K562 (cell line): ENCODE measurements around the gene UBXN2A. TPM values are rescaled to one million over a fixed set of nuclear protein-coding genes. Genes with fewer than 3 reads are reported as not detected.
A peak's percentile ranks its signal among the peaks of the same experiment; 100 is the strongest.

Source experiments
- ATAC-seq: fragments of 200-7000 bp; cut with Tn5 transposase; 3 replicates; pipeline ENCODE4 v1.9.1; 2020; ENCODE audit warnings: moderate library complexity
- BruUV-seq: library from RNA; stranded (reverse); fragments of 400-500 nt; replicated peaks from 2 replicates; lab custom pipeline; 2021; lab: Mats Ljungman, UMichigan
- CTCF ChIA-PET: fragments of 300-600 bp; formaldehyde crosslinking; extraction: SDS; loops from one replicate; lab custom pipeline; 2021; ENCODE audit warnings: low intra/inter-chr PET ratio; lab: Yijun Ruan, JAX
- POLR2A ChIA-PET: fragments of 300-600, 350-650 bp; sonication (Branson Sonifier 250); formaldehyde crosslinking; extraction: SDS; loops from one replicate; lab custom pipeline; 2021; ENCODE audit warnings: antibody characterized with exemption, inconsistent platforms; lab: Yijun Ruan, JAX
- DNase-seq, 4 experiments: peaks; one replicate each; pipeline versions ENCODE4 v3.0.0 to v3.0.0-alpha.2; 2011 to 2018; ENCODE audit warnings: low spot score in 3 of 4, mixed read lengths in 3 of 4; ENCODE audit errors: extremely low read depth in 1 of 4
- FAIRE-seq: peaks from 2 replicates; lab custom pipeline; 2011; peaks lifted over from hg19 to GRCh38; lab: Jason Lieb, UNC
- H2AFZ ChIP-seq: 2 replicates; pipeline ENCODE4 v1.6.0; 2011; ENCODE audit warnings: low read depth, low read length, control low read depth, inconsistent platforms
- H3K27ac ChIP-seq: fragments of 200-600 bp; 3 replicates; pipeline ENCODE4 v1.8.0; 2011; ENCODE audit warnings: low read depth, mild to moderate bottlenecking, control low read depth, inconsistent platforms, low read length, moderate library complexity, mixed read lengths; ENCODE audit errors: extremely low read depth
- H3K27me3 ChIP-seq, 2 experiments: fragments of 300-600 bp in 1 of 2; 2 replicates in 1 of 2; 3 replicates in 1 of 2; pipeline versions ENCODE4 v1.6.0 to v1.8.0; 2011; ENCODE audit warnings: inconsistent platforms in 2 of 2, low read length in 2 of 2, mild to moderate bottlenecking in 1 of 2, mixed read lengths in 1 of 2, moderate library complexity in 1 of 2; ENCODE audit not compliant: control insufficient read depth in 2 of 2, insufficient read depth in 2 of 2
- H3K36me3 ChIP-seq: fragments of 300-600 bp; 3 replicates; pipeline ENCODE4 v1.8.0; 2011; ENCODE audit warnings: mild to moderate bottlenecking, low read length, inconsistent platforms; ENCODE audit not compliant: control insufficient read depth, insufficient read depth
- H3K4me1 ChIP-seq, 2 experiments: fragments of 200-600 bp in 1 of 2; replicated peaks in 1 of 2; 2 replicates in 1 of 2; 3 replicates in 1 of 2; pipeline versions ENCODE4 v1.5.1 to v1.8.0; 2011; ENCODE audit warnings: inconsistent platforms in 2 of 2, low read length in 2 of 2, mild to moderate bottlenecking in 1 of 2, mixed read lengths in 1 of 2, moderate library complexity in 1 of 2; ENCODE audit not compliant: control insufficient read depth in 2 of 2, insufficient read depth in 2 of 2
- H3K4me2 ChIP-seq: 2 replicates; pipeline ENCODE4 v1.6.1; 2011; ENCODE audit warnings: low read length, control low read depth, inconsistent platforms, mixed read lengths; ENCODE audit not compliant: insufficient read depth
- H3K4me3 ChIP-seq: fragments of 200-600 bp; sonication (generic), shearing (Covaris generic); 2 replicates; pipeline ENCODE4 v1.5.1; 2016; ENCODE audit warnings: control low read depth, inconsistent platforms
- H3K79me2 ChIP-seq: fragments of 200-600 bp; 3 replicates; pipeline ENCODE4 v1.8.0; 2011; ENCODE audit warnings: low read length, inconsistent platforms; ENCODE audit not compliant: control insufficient read depth, insufficient read depth
- H3K9ac ChIP-seq, 2 experiments: 2 replicates each; pipeline versions ENCODE4 v1.6.0 to v1.6.1; 2011; ENCODE audit warnings: low read depth in 2 of 2, low read length in 2 of 2, control low read depth in 1 of 2, inconsistent platforms in 1 of 2, mild to moderate bottlenecking in 1 of 2, mixed read lengths in 1 of 2; ENCODE audit not compliant: insufficient read depth in 1 of 2
- H3K9me1 ChIP-seq: one replicate; pipeline ENCODE4 v1.6.0; 2011; ENCODE audit warnings: inconsistent platforms, mild to moderate bottlenecking, low read length, moderate library complexity; ENCODE audit not compliant: control insufficient read depth, insufficient read depth
- H3K9me3 ChIP-seq: replicated peaks from 2 replicates; pipeline ENCODE4 v1.5.1; 2011; ENCODE audit warnings: low read depth, low read length, inconsistent platforms; ENCODE audit not compliant: control insufficient read depth, insufficient read depth
- H4K20me1 ChIP-seq: replicated peaks from 2 replicates; pipeline ENCODE4 v1.6.1; 2011; ENCODE audit warnings: low read length, inconsistent platforms, mixed read lengths; ENCODE audit not compliant: control insufficient read depth, insufficient read depth
- MTA2 ChIP-seq: fragments of 450-650 bp; IDR thresholded peaks from 2 replicates; pipeline ENCODE4 v1.6.1; 2016; ENCODE audit warnings: low read depth
- MTF1 ChIP-seq: fragments of 250-450 bp; sonication (Bioruptor Pico); IDR thresholded peaks from 2 replicates; pipeline ENCODE4 v1.9.0; 2021; ENCODE audit warnings: moderate library complexity, mild to moderate bottlenecking, inconsistent platforms, borderline replicate concordance
- NFIC ChIP-seq: fragments of 450-650 bp; IDR thresholded peaks from 2 replicates; pipeline ENCODE4 v1.6.1; 2017; ENCODE audit warnings: mild to moderate bottlenecking, inconsistent platforms
- POLR2G ChIP-seq: fragments of 200-400 bp; formaldehyde crosslinking; IDR thresholded peaks from 2 replicates; pipeline ENCODE4 v1.6.1; 2017; ENCODE audit warnings: low read depth, mild to moderate bottlenecking, antibody characterized with exemption, low read length, moderate library complexity
- ZBTB8A ChIP-seq: fragments of 450-650 bp; IDR thresholded peaks from 2 replicates; pipeline ENCODE4 v1.6.1; 2018; ENCODE audit warnings: mild to moderate bottlenecking, moderate library complexity; ENCODE audit not compliant: partially characterized antibody
- ZFX ChIP-seq: sonication (generic); formaldehyde crosslinking; IDR thresholded peaks from 2 replicates; pipeline ENCODE4 v1.8.0; 2022; ENCODE audit warnings: mild to moderate bottlenecking, missing genetic modification reagents, moderate library complexity
- ZNF274 ChIP-seq: IDR thresholded peaks from 2 replicates; pipeline ENCODE4 v1.6.1; 2011; ENCODE audit warnings: low read depth, mild to moderate bottlenecking, low read length, moderate library complexity, borderline replicate concordance
- WGBS: fragments of 100-300 bp; shearing (Covaris generic); methylation state at CpG from one replicate; pipeline ENCODE4 v1.1.6; 2016; ENCODE audit warnings: low coverage, mixed read lengths; ENCODE audit not compliant: insufficient coverage; ENCODE audit errors: missing lambda C conversion rate; 5-methylcytosine and 5-hydroxymethylcytosine counted together
- in situ Hi-C: fragments of 300-500 bp; cut with MboI; formaldehyde crosslinking; loops from 4 replicates; pipeline ENCODE4 v1.15.0; 2018; ENCODE audit warnings: inconsistent platforms, mixed read lengths
- intact Hi-C: fragments of 100-400 bp; cut with micrococcal nuclease; formaldehyde crosslinking; loops from 2 replicates; pipeline ENCODE4 v1.14.2; 2022
- polyA plus RNA-seq, 8 experiments: library from polyadenylated mRNA; depleted of rRNA in 4 of 8; stranded (reverse) in 5 of 8; unstranded in 3 of 8; fragments of >200 nt; fragmentation: Nextera tagmentation in 2 of 8; fragmentation: Illumina TruSeq in 1 of 8; extraction: Ambion mirVana in 2 of 8; extraction: Trizol in 1 of 8; gene quantifications; 2 replicates each; pipeline versions ENCODE4 v1.2.1 to v1.2.3, GENCODE V29; 2011 to 2014; ENCODE audit warnings: inconsistent platforms in 1 of 8, missing spikeins in 1 of 8
- total RNA-seq, 7 experiments: library from RNA; depleted of rRNA in 6 of 7; stranded (reverse); fragments of >200 nt in 6 of 7; fragmentation: Illumina TruSeq in 2 of 7; extraction: Trizol in 2 of 7; gene quantifications; 2 replicates each; pipeline versions ENCODE4 v1.2.1 to v1.2.3, GENCODE V29; 2011 to 2021; ENCODE audit warnings: low replicate concordance in 1 of 7
- TF ChIP-seq, protein P1 (sequence below): fragments of 450-650 bp; IDR thresholded peaks from 2 replicates; pipeline ENCODE4 v1.6.1; 2016; ENCODE audit warnings: mild to moderate bottlenecking
- TF ChIP-seq, protein P2 (sequence below): fragments of 200-800 bp; sonication (Bioruptor generic); IDR thresholded peaks from 2 replicates; pipeline ENCODE4 v1.6.1; 2017; ENCODE audit warnings: missing genetic modification characterization, missing compliant biosample characterization
- TF ChIP-seq, protein P3 (sequence below): fragments of 450-650 bp; IDR thresholded peaks from 2 replicates; pipeline ENCODE4 v1.6.1; 2016; ENCODE audit warnings: low read depth

UBXN2A gene
- total and polyA plus RNA-seq, 9 of the 15 experiments (the other 6 are each of a cell fraction or from before 2014, with no cell fraction given) = 3.4 to 25.6 (median 16.0) TPM

DNA sequence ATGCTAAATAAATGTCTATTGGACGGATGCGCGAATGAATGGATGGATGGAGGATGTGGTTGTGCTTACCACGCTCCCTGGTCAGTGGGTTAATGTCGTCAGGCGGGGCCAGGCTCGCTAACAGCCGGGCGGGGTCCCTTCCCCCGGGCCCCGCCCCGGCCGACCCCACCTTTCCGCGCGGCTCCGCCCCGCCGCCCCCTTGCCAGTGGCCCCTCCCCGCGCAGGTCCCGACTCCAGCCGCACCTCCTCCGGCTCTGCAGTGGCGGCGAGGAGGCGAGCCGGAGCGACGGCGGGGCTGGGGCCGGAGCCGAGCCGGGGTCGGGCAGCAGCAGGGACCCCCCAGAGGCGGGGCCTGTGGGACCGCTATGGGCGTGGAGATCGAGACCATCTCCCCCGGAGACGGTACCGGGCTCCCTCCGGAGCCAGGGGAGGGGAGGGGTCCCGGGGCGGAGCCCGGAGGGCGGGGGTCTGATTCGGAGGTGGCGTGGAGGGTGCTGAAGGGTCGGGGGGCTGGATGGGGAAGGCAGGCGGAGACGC, 109.3 kb downstream of the UBXN2A start, which contains the start of gene FKBP1B:
TSS of gene FKBP1B (plus strand) at position 257 of the 537 bp plus-strand sequence. CDS start at position 366, 109 bp downstream.
- intact Hi-C loops = no loop called here
- H2AFZ ChIP-seq = peak within 1 kb of the TSS; percentile 69
- peak; percentile 78 to 94 (median 86) for DNase-seq
- POLR2A ChIA-PET = interaction anchor here (0.7 to 1.8 kb wide), 4 partner anchors 11 to 24 kb away, joined by 3 to 5 read pairs (median 4); no protein-coding TSS in a partner anchor
- peak; percentile 63 for ATAC-seq
- 1% methylated on average over 15 of the region's 52 CpGs for WGBS
- BruUV-seq = no TSS peak
- peaks cover 8 to 22% of the 10 kb centered on the region in 2 experiments; a peak in 4 of 5 replicates for H3K4me1 ChIP-seq
- H3K9ac ChIP-seq = peak within 1 kb of the TSS; percentile 27 to 81; a peak in 3 of 4 replicates
- H3K79me2 ChIP-seq = peaks cover 25% of the 10 kb centered on the region
- peaks cover 10 to 11% of the 10 kb centered on the region in 2 experiments; a peak in 4 of 5 replicates for H3K27me3 ChIP-seq
- CTCF ChIA-PET = no interaction called here
- no peak for FAIRE-seq
- peak within 1 kb of the TSS; percentile 47 for H3K4me3 ChIP-seq
- no peak within 1 kb of the TSS for H3K27ac ChIP-seq
- no peaks in the 10 kb centered on the region; the same call in 1 of the 2 replicates for H4K20me1 ChIP-seq
- in situ Hi-C loops = no loop called here
- no peaks in the 10 kb centered on the region for H3K9me3 ChIP-seq
- peak within 1 kb of the TSS; percentile 75 for H3K4me2 ChIP-seq
- peaks cover 3% of the 10 kb centered on the region; the same call in 1 of the 3 replicates for H3K36me3 ChIP-seq
- H3K9me1 ChIP-seq = no peaks in the 10 kb centered on the region
- TF ChIP-seq MTF1 (CRISPR knock-in tag) = no peak
- no peak for TF ChIP-seq MTA2
- TF ChIP-seq, protein P1, sequence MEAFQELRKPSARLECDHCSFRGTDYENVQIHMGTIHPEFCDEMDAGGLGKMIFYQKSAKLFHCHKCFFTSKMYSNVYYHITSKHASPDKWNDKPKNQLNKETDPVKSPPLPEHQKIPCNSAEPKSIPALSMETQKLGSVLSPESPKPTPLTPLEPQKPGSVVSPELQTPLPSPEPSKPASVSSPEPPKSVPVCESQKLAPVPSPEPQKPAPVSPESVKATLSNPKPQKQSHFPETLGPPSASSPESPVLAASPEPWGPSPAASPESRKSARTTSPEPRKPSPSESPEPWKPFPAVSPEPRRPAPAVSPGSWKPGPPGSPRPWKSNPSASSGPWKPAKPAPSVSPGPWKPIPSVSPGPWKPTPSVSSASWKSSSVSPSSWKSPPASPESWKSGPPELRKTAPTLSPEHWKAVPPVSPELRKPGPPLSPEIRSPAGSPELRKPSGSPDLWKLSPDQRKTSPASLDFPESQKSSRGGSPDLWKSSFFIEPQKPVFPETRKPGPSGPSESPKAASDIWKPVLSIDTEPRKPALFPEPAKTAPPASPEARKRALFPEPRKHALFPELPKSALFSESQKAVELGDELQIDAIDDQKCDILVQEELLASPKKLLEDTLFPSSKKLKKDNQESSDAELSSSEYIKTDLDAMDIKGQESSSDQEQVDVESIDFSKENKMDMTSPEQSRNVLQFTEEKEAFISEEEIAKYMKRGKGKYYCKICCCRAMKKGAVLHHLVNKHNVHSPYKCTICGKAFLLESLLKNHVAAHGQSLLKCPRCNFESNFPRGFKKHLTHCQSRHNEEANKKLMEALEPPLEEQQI = no peak
- TF ChIP-seq NFIC = no peak
- TF ChIP-seq, protein P2, sequence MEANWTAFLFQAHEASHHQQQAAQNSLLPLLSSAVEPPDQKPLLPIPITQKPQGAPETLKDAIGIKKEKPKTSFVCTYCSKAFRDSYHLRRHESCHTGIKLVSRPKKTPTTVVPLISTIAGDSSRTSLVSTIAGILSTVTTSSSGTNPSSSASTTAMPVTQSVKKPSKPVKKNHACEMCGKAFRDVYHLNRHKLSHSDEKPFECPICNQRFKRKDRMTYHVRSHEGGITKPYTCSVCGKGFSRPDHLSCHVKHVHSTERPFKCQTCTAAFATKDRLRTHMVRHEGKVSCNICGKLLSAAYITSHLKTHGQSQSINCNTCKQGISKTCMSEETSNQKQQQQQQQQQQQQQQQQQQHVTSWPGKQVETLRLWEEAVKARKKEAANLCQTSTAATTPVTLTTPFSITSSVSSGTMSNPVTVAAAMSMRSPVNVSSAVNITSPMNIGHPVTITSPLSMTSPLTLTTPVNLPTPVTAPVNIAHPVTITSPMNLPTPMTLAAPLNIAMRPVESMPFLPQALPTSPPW (CRISPR knock-in tag) = peak; percentile 61
- peak; percentile 69 for TF ChIP-seq POLR2G
- no peak for TF ChIP-seq ZNF274
- no peak for TF ChIP-seq ZBTB8A
- TF ChIP-seq ZFX (CRISPR knock-in tag) = no peak
- TF ChIP-seq, protein P3, sequence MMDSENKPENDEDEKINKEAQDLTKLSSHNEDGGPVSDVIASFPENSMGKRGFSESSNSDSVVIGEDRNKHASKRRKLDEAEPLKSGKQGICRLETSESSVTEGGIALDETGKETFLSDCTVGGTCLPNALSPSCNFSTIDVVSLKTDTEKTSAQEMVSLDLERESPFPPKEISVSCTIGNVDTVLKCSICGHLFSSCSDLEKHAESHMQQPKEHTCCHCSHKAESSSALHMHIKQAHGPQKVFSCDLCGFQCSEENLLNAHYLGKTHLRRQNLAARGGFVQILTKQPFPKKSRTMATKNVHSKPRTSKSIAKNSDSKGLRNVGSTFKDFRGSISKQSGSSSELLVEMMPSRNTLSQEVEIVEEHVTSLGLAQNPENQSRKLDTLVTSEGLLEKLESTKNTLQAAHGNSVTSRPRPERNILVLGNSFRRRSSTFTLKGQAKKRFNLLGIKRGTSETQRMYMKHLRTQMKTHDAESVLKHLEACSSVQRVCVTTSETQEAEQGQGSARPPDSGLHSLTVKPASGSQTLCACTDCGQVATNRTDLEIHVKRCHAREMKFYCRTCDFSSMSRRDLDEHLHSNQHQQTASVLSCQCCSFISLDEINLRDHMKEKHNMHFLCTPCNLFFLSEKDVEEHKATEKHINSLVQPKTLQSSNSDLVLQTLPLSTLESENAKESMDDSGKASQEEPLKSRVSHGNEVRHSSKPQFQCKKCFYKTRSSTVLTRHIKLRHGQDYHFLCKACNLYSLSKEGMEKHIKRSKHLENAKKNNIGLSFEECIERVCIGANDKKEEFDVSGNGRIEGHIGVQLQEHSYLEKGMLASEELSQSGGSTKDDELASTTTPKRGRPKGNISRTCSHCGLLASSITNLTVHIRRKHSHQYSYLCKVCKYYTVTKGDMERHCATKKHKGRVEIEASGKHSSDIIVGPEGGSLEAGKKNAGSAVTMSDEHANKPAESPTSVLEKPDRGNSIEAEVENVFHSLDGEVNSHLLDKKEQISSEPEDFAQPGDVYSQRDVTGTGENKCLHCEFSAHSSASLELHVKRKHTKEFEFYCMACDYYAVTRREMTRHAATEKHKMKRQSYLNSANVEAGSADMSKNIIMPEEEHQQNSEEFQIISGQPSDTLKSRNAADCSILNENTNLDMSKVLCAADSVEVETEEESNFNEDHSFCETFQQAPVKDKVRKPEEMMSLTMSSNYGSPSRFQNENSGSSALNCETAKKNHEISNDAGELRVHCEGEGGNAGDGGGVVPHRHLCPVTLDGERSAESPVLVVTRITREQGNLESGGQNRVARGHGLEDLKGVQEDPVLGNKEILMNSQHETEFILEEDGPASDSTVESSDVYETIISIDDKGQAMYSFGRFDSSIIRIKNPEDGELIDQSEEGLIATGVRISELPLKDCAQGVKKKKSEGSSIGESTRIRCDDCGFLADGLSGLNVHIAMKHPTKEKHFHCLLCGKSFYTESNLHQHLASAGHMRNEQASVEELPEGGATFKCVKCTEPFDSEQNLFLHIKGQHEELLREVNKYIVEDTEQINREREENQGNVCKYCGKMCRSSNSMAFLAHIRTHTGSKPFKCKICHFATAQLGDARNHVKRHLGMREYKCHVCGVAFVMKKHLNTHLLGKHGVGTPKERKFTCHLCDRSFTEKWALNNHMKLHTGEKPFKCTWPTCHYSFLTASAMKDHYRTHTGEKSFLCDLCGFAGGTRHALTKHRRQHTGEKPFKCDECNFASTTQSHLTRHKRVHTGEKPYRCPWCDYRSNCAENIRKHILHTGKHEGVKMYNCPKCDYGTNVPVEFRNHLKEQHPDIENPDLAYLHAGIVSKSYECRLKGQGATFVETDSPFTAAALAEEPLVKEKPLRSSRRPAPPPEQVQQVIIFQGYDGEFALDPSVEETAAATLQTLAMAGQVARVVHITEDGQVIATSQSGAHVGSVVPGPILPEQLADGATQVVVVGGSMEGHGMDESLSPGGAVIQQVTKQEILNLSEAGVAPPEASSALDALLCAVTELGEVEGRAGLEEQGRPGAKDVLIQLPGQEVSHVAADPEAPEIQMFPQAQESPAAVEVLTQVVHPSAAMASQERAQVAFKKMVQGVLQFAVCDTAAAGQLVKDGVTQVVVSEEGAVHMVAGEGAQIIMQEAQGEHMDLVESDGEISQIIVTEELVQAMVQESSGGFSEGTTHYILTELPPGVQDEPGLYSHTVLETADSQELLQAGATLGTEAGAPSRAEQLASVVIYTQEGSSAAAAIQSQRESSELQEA = no peak
